Measurements from ENCODE around the gene A2ML1.
"Not testable (repeated sequence)": the region's sequence is repeated elsewhere in the genome, so short reads cannot be mapped to it uniquely, and the experiment has no call there.

Gene A2ML1

DNA sequence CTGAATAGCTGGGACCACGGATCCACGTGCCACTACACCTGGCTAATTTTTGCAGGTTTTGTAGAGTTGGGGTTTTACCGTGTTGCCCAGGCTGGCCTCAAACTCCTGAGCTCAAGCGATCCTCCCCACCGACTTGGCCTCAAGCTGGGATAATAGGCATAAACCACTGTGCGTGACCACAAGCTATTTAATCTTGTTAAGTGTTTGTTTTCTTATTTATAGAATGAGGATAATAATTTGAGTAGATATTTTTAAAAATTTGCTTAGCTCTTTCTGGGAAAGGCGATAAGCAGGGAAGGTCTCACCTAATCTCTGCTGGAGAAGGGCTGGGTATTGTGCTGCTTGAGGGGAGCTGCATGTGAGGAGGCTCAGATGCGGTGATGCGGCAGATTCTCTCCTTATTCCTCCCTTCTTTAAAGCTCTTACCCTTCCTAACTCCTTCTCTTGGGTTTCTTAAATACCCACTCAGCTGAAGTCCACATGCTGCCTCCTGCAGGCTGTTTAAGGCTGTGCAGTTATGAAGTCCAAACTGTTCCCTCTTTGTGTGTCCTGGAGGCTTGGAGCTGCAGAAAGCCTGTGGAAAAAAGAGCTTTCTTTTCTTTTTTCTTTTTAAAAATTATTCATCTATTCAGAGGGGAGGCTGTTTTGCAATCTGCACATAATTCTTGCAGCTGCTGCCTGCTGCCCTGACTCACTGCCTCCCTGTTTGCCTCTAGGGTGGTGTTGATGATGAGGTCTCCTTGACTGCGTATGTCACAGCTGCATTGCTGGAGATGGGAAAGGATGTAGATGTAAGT lies 37.9 kb downstream of the A2ML1 start:
- DNase-seq = no peak

DNA sequence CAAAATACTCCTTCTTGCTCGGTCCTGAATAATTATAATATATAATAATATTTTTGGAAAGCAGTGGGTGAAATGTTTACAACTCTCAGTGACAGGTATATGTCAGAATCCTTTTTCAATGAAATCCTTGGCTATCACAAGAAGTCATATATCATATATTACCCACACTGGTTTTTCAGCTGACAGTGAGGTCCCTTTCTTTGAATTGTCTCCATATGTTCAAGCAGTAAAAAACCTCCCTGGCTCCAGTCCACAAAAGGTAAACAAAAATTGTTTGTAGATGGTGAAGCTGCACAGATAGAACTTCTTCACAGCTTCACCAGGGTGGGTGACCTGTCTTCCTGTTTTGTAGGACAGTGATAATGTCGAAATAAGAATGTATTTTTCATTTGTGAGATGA lies 44.0 kb downstream of the A2ML1 start:
- no peak for DNase-seq

DNA sequence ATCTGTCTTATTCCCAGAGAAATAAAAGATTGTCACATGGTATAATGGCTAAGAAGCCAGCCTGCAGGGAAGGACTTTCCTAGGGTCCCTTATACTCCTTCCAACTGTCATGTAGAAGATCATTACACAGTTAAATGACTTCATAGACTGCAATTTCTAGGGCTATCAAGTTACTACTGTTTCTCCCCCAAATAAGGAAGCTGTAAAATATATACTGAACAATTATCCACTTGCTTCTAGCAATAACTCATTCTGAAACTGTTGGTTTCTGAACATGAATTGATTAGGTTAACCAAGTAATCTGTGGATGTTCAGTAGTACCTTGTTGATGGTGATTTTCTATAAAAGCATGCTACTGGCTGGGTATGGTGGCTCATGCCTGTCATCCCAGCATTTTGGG lies 44.6 kb downstream of the A2ML1 start:
- DNase-seq = no peak

DNA sequence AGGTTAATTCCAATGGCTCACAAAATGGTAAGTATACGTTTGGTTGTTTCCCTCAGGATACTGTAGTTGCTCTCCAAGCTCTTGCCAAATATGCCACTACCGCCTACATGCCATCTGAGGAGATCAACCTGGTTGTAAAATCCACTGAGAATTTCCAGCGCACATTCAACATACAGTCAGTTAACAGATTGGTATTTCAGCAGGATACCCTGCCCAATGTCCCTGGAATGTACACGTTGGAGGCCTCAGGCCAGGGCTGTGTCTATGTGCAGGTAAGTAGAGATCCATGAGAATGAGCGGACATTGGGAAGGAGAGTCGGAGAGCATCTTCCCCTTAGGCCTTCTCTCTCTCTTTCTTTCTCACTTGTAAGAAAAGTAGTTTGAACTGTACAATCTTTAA lies 45.4 kb downstream of the A2ML1 start:
- DNase-seq = no peak

DNA sequence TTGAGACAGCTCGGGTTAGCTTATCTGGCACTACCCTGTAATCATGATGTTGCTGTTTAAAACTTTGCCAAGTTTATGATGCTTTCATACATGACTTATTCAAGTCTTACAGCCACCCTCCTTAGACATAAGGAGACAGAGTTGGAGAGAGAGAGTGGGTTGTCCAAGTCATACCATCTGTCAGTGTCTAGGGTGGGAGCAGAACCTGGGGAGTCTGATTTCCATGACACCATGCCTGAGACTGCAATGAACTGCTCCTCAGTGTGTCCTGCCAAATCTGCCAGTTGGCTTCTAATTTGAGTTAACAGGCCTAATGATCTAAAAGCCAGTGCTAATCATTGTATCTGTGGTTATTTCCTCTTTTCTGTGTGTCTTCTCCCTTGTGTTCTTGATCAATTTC lies 48.2 kb downstream of the A2ML1 start:
- no peak for DNase-seq

DNA sequence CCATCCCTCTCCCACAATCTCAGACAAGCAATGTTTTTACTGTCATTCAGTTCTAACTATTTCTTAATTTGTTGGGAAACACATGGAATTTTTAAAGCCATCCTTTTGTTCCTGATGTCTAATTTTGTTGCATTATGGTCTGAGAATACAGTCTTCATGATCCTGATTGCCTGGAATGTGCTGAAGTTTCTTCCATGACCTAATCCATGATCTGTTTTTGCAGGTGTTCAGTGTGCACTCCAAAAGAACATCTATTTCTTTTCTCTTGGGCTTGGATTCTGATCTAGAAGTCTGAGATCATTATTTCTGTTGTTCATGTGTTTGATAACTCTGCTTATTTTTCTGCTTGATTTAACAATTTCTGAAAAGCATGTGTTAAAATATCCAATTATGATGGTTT lies 48.6 kb downstream of the A2ML1 start:
- DNase-seq = no peak

DNA sequence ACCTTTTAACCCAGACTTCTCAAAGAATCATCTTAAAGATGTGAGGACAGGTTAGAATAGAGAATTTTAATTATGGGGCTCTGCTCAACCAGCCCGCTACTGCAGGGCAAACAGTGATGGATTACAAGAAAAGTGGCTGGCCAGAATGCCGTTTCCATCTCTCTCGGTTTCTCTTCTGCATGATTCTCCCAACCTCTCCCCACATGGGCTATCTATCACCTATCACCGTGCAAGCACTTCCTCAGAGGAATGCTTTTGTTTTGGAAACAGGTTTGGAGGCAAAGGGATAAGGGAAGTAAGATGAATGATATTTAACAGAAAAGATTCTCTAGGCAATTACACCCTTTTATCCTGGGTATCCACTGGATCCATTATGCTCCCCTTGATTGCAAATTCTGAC lies 54.5 kb downstream of the A2ML1 start:
- no peak for DNase-seq

DNA sequence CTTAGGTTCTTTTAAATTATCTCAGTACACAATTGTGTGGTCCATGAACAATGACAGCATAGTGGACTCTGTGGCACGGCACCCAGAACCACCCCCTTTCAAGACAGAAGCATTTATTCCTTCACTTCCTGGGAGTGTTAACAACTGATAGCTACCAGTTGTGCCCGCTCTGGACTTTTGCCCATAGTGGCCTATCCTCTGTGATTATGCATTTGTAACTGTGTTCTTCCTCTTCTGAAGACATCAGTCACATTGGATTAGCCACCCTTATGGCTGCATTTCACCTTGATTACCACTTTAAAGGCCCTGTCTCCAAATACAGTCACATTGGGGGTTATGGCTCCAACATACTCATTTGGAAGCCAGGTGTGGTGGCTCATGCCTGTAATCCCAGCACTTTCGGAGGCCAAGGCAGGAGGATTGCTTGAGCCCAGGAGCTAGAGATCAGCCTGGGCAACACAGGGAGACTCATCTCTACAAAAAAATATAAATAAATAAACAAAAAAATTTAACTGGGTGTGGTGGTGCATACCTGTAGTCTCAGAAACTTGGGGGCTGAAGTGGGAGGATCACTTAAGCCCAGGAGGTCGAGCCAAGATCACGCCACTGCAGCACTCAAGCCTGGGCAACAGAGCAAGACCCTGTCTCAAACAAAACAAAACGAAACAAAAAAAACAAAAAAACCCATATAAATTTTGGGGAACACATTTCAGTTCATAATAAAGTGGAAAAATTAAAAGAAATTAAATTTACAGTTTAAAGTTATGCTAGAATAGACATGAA lies 64.3 kb downstream of the A2ML1 start:
- no peak for DNase-seq

DNA sequence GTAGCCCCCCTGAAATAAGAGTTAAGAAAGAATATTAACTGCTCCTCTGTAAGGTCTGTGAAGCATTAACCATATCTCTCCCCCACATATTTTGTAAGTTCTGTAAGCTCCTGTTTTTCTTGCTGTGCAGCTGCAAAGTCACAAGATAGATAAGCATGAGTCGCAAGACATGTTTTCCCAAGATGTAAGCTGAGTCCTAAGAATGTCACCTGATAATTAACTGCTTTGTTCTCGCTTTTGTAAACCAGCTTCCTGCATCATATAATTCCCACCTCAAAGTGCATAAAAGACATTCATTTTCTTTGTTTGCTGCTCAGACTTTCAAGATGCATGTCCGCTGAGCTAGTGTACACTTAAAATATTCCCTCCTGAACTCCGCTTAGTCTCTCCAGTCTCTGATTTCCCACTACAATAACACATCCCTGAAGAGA lies 64.9 kb downstream of the A2ML1 start:
- no peak for DNase-seq

DNA sequence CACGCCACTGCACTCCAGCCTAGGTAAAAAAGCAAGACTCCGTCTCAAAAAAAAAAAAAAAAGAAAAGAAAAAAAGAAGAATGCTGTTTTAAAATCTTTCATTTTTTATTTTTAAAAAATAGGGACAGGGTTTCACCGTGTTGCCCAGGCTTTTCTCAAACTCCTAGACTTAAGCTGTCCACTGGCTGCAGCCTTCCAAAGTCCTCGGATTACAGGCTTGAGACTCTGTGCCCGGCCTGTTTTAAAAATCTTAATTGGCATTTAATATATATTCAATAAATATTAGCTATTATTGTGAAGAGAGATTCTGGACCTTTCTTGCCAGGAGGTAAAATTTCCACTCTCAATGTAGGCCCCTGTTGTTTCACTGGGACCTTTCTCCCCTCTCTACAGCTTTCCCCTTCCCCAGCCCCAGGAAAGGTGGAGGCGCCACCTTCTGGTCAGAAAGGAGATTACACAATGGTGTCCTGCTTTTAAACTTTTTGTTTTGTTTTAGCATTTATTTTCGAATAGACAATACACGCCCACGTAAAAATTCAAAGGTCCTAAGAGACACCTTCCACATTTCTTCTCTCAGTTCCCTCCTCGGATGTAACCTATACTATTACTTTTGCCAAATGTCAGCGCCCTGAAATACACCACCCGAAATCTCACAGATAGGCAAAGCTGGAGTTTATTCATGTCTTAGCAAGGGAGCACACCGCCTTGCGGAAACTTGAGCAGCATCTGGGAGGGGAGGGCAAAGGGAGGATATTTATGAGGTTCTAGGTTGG lies 68.1 kb downstream of the A2ML1 start:
- peak; percentile 0 for DNase-seq

DNA sequence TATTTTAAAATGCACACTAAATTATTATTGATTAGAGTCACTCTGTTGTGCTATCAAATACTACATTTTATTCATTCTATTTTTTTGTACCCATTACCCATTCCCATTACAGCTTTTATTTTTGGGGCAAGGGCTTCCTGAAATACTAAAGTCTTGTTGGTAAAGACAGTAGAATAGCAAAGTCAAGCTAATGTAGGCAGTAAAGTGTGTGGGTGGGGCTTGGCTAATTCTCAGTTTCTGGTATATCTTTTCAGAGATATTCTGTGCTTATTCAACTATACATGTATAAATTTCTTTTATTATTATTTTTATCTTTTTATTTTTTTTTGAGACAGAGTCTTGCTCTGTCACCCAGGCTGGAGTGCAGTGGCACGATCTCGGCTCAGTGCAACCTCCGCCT lies 69.6 kb downstream of the A2ML1 start:
- no peak for DNase-seq

DNA sequence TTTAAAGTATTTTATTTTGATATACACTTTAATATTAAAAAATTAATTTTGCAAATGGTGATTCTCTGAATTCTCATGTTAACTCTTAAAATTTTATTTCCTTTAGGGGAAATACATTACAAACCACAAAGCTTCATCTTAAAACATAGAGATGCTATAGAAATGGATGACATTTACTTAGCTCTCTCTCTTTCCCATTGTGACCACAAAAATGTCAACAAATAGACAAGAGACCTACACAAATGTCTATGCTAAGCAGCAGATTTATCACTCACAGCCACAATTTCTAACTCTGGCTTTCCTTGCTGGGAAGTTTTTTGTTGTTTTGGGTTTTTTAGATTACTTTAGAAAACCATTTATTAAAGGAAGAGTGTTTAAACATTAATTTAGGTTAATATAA lies 72.0 kb downstream of the A2ML1 start:
- DNase-seq = no peak

DNA sequence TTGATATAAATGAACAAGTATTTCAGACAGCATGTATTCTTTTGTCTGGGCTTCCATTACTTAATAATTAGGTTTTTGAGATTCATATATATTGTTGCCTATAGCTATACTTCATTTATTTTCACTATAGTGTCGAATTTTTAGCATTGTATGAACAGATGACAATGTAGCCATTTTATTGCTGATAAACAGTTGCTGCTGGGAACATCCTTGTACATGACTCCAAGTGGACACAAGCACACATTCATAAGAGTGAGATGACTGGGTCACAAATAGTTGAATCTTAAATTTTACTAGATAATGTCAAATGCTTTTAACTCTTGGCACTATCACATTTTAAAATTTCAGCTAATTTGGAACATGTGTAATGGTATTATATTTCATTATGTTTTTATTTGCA lies 72.6 kb downstream of the A2ML1 start:
- DNase-seq = no peak

DNA sequence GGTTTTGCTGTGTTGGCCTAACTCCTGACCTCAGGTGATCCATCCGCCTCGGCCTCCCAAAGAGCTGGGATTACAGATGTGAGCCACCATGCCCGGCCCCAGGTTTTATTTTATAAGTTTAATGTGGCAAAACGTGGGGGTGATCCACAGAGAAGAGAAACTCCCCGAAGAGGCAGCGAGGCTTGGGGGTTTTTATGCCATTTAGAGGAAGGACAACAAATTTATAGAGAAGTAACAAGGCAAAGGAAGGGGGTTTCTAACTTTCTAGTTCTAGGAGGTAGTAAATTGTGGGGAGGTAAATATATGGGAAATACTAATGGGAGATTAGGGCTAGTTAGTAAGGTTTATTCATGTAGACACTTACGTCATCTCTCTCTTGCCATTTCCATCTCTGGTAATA lies 74.7 kb downstream of the A2ML1 start:
- DNase-seq = no peak

DNA sequence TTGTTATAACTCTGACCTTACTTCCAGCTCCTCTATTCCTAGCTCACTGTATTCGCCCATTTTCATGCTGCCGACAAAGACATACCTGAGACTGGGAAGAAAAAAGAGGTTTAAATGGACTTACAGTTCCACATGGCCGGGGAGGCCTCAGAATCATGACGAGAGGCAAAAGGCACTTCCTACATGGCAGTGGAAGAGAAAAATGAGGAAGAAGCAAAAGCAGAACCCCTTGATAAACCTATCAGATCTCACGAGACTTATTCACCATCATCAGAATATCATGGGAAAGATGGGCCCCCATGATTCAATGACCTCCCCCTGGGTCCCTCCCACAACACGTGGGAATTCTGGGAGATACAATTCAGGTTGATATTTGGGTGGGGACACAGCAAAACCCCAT lies 77.4 kb downstream of the A2ML1 start:
- no peak for DNase-seq

DNA sequence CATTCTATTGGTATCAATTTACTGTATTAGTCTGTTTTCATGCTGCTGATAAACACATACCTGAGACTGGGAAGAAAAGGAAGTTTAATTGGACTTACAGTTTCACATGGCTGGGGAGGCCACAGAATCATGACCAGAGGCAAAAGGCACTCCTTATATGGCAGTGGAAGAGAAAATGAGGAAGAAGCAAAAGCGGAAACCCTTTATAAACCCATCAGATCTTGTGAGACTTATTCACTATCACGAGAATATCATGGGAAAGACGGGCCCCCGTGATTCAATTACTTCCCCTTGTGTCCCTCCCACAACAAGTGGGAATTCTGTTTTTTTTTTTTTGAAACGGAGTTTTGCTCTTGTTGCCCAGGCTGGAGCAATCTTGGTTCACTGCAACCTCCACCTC lies 80.3 kb downstream of the A2ML1 start:
- DNase-seq = not testable (repeated sequence)

DNA sequence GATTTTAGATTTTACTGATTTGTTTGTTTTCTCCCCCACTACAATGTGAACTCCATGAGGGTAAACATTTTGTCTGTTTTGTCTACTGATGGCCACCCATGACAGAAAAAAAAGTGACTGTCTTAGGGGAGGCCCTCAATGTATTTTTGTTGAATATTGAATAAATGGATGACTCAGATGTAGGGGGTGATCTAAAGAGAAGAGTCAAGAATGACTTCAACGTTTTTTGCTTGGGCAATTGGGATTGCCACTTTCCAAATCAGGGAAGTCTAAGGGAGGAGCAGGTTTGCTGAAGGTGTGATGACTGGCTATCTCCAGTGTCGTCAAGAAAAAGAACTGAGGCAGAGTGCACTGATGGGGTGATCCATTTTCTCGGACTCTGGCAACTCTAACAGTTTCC lies 81.2 kb downstream of the A2ML1 start:
- no peak for DNase-seq

DNA sequence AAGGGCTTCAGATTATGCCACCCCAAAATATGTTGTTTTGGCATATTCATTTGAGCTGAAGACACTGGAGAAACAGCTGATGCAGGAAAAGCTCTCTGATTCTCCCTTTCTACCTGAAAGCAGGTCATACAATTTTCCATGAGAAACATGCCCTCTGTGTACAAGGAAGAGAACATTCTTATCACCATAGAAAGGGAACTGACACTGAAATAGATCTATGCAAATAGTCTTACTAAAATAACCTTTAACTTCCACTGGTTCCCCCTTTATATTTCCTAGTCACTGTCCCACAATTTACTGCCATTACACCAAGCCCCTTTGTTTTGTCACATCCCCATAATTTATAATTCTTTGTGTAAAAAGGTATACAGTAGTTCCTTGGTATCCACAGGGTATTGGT lies 82.2 kb downstream of the A2ML1 start:
- DNase-seq = no peak

DNA sequence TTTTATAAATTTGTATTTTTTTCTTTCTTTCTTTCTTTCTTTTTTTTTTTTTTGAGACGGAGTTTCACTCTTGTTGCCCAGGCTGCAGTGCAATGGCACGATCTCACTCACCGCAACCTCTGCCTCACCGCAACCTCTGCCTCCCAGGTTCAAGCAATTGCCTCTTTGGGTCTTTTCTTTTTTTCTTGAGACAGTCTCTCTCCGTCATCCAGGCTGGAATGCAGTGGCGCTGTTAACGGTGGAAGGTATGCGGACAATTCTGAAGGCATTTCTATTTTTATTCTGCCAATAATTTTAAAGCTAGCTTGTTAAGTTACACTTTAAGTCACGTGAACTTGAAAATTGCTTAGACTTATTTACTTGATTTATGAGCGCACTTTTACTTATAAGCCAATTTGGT lies 83.1 kb downstream of the A2ML1 start:
- DNase-seq = no peak

DNA sequence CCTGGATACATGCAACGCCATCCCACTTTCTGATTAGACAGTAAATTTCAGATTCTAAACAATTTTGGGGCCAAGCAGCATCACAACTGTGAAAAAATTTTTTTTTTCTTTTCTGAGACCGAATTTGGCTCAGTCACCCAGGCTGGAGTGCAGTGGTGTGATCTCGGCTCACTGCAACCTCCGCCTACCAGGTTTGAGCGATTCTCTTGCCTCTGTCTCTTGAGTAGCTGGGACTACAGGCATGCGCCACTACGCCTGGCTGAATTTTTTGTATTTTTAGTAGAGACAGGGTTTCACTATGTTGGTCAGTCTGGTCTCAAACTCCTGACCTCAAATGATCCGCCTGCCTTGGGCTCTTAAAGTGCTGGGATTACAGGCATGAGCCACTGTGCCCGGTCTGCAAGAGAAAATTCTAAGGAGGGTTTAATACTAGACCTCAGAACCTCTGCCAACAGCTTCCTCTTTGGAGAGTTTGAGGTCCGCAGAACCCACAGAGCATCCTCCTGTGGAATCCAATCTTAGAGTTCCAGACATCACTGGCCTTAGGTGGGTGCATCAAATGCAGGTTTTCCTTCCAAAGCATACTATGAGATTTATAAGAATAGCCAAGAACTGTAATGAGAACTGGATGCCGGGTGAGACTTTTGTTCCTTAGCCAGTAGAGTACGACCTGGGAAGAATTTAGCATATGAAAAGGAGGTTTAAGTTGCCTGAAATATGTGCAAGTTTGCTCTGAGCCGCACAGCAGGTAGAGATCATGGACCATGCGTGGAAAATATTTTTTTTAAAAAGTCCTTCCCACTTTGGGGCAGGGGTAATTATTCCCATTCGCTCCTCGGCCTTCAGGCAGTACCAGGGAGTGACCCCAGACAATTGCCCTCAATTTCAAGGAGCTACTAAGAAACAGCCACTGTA lies 84.1 kb downstream of the A2ML1 start:
- no peak for DNase-seq

DNA sequence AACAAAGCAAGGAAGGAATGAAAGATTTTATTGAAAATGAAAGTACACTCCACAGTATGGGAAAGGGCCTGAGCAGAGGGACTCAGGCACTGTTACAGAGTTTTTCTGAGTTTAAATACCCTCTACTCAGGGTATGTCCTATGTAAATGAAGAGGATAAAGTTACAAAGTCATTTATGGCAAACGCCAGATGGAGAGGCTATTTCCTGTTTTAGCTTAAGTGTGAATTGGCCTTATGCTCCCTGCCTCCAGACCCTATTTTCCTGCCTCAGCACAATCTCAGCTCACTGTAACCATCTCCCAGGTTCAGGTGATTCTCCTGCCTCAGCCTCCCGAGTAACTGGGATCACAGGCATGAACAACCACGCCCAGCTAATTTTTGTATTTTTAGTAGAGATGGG lies 85.1 kb downstream of the A2ML1 start:
- no peak for DNase-seq

DNA sequence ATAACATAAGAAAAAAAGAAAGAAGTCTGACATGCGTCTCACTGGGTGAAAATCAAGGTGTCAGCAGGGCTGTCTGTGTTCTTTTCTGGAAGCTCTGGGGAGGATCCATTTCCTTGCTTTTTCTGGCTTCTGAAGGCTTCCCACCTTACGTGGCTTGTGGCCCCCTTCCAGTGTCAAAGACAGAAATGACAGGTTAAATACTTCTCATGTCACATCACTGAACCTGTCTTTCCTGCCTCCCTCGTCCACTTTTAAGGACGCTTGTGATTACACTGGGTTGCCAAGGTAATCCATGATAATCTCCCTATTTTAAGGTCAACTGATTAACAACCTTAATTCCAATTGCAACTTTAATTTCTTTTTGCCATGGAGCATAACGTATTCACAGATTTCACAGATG lies 87.3 kb downstream of the A2ML1 start:
- DNase-seq = no peak
